ENCODE measurements around the gene IREB2.
A peak's percentile ranks its signal among the peaks of the same experiment; 100 is the strongest.

Gene IREB2

GRCh38 chr15:78452485-78452884 is 14.5 kb downstream of the IREB2 start:
- TF ChIP-seq SPI1 (IDR thresholded peaks at IDR 0.05; ENCODE audit: borderline replicate concordance, low read depth) (no peak), POLR2AphosphoS5 (IDR thresholded peaks at IDR 0.05; ENCODE audit: low read depth) (no peak), CTCF (IDR thresholded peaks at IDR 0.05; ENCODE audit: insufficient read depth, low read length) (no peak), REST (IDR thresholded peaks at IDR 0.05; ENCODE audit: insufficient replicate concordance, low read depth) (no peak), GABPA (IDR thresholded peaks at IDR 0.05; ENCODE audit: low read depth) (no peak)
- H3K27me3 ChIP-seq (ENCODE audit: insufficient read depth, poor library complexity, severe bottlenecking), result no peaks in the 10 kb centered on the region
- DNase-seq (ENCODE audit: low read depth in 1 of 2, low spot score in 1 of 2), result no peak
- no peak overlapping the region for H3K4me3 ChIP-seq (replicated peaks; ENCODE audit: insufficient read depth, low read length)
- no peak overlapping the region; the same call in 1 of the 2 replicates for H3K27ac ChIP-seq (replicated peaks)

- DNase-seq (ENCODE audit: low read depth in 1 of 2, low spot score in 1 of 2), result peak in 1 of 2 experiments; percentile 79
Observed at GRCh38 chr15:78453447-78453846, 15.4 kb downstream of the IREB2 start.

More at GRCh38 chr15:78453447-78453846, 15.4 kb downstream of the IREB2 start:
- TF ChIP-seq SPI1 (IDR thresholded peaks at IDR 0.05; ENCODE audit: borderline replicate concordance, low read depth), result peak; percentile 80
- TF ChIP-seq CTCF (IDR thresholded peaks at IDR 0.05; ENCODE audit: insufficient read depth, low read length), result no peak
- no peak for TF ChIP-seq REST (IDR thresholded peaks at IDR 0.05; ENCODE audit: insufficient replicate concordance, low read depth)
- TF ChIP-seq GABPA (IDR thresholded peaks at IDR 0.05; ENCODE audit: low read depth), result no peak
- TF ChIP-seq POLR2AphosphoS5 (IDR thresholded peaks at IDR 0.05; ENCODE audit: low read depth), result no peak
- H3K27me3 ChIP-seq (ENCODE audit: insufficient read depth, poor library complexity, severe bottlenecking), result no peaks in the 10 kb centered on the region
- H3K4me3 ChIP-seq (replicated peaks; ENCODE audit: insufficient read depth, low read length), result peak overlapping the region; percentile 10; the same call in 1 of the 2 replicates
- H3K27ac ChIP-seq (replicated peaks), result peak overlapping the region; percentile 13
